Embryonic facial prominence (tissue), 1 donor: ENCODE measurements around the gene PLA2G4E.

Experiments used
- DNase-seq: peaks from one replicate; pipeline ENCODE4 v3.0.0-alpha.2; 2016; ENCODE audit errors: extremely low spot score

PLA2G4E gene

DNA sequence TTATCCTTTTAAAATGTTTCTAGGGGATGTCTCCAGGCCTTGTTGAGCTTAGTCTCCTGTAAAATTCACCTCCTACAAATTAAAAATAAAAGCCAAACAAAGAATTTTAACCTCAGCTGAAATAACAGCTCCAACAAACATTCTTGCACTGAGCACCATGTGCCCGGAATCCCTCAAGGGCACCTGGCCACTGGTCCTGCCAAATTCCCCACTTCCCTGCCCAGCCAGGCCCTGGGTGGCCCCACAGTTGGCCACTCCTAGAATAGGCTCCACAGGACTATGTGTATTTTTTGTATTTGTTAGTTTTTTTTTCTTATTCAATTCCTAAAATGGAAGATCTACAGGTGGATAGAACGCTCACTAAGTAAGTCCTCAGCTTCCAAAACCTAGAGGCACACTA lies 33.1 kb upstream of the PLA2G4E start:
- DNase-seq = no peak

DNA sequence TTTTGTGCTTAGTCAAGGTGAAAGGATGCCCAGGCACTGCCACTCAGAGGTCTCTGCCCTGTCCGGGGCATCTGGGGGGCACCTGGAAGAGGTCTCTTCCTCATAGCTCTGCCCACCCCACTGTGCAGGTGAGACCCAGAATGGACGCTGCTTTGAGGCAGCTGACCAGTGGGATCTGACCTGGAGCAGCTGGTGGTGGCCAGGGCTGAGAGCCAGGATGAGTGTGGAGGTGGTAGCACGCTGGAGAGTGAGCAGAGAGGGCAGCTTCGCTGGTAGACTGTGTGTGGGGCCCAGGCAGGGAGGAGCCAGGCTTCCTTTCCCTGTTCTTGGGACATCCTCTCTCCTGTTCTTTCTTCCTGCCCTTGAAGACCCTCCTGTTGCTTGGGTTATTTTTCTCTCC lies 32.2 kb upstream of the PLA2G4E start:
- DNase-seq = no peak

- no peak for DNase-seq
These were observed 29.8 kb upstream of the PLA2G4E start for GRCh38 chr15:42050484-42051255.

DNA sequence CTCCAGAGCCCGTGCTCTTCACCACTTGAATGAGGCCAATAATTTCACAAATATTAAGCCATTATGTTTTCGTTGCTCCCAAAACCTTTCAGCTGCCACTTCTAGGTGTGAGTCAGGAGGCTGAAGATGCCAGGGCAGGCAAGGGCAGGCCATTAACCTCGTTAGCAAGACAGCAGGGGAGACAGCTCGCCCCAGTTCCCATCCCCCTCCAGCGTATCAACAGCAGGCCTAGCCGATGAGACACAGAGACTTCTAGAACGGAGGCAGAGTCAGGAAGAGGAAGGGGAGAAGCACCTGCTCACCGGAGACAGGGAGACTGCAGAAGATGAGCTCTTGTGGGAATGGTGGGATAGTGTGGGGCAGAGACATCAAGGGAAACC lies 28.0 kb upstream of the PLA2G4E start:
- DNase-seq = no peak

DNA sequence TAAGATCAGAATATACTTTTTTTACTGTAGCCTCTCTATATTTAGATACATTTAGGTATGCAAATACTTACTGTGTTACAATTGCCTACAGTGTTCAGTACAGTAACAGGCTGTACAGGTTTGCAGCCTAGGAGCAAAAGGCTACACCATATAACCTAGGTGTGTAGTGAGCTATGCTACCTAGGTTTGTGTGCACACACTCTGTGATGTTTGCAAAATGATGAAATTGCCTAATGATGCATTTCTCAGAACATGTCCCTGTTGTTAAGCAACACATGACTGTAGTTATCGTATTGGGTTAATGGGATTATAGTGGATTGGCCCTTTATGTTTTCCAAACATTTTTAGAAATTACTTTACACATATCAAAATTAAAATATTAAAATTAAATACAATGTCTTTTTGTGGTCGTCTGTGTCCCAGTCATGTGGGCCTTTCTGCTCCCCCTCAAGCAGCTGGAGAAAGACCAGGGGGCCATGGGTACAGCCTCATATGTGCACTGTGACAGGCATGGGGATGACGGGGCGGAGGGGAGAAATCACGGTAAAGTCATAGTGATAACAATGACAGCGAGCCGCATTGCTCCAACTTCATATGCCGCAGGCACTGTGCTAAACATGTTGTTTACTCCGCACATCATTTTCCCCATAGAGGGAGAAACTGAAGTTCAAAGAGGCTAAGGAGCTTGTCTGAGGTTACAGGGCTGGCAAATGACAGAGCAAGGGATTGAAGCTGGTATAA lies 27.4 kb upstream of the PLA2G4E start:
- DNase-seq = no peak

GRCh38 chr15:42046597-42046996 lies 25.8 kb upstream of the PLA2G4E start:
- DNase-seq = no peak

GRCh38 chr15:42045211-42045615 lies 24.4 kb upstream of the PLA2G4E start:
- no peak for DNase-seq

- no peak for DNase-seq
These were observed 22.0 kb upstream of the PLA2G4E start for GRCh38 chr15:42042602-42043400.

- DNase-seq = no peak
These were observed 17.6 kb upstream of the PLA2G4E start for GRCh38 chr15:42038401-42038800.

GRCh38 chr15:42037656-42038055 lies 16.8 kb upstream of the PLA2G4E start:
- no peak for DNase-seq

- DNase-seq = no peak
These were observed 16.1 kb upstream of the PLA2G4E start for GRCh38 chr15:42036966-42037365.

DNA sequence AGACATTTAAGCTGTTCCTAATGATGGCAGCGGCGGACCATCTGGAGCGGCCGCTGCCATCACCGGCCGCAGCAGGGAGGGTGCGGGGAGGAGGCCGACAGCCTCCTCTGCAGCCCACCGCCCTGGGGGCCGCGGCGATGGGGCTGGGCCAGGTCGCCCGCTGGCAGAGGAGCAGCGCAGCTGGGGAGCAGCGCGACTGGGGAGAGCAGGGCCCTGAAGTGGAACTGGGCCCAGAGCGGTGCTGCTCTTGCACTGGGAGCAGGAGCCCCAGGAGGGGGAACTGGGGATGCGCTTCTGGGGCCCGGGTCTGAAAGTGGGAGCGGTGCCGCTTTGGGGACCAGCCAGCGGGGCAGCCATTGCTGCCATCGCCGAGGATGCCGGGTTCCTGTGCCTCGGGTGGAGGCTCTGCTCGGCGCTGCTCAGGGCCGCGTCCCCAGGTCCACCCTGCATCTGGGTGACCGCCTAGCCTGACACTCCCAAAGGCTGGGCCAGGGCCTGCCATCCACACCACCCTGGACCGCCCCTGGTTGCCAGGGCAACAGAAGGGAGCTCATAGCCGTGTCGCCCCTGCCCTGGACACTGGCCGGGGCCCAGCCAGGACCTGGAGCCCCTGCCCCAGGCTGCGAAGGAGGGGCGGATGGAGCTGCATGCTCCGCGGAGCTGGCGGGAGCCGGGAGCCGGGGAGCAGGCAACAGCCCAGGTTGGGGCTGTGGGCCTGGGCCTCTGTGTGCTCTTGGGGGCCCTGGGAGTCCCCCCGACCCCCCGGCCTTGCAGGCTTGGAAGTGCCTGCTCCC lies 15.5 kb upstream of the PLA2G4E start:
- DNase-seq = no peak

- DNase-seq = no peak
These were observed 14.6 kb upstream of the PLA2G4E start for GRCh38 chr15:42035435-42035761.

GRCh38 chr15:42034628-42035434 lies 14.0 kb upstream of the PLA2G4E start:
- no peak for DNase-seq

GRCh38 chr15:42033214-42033873 lies 12.5 kb upstream of the PLA2G4E start:
- no peak for DNase-seq

DNA sequence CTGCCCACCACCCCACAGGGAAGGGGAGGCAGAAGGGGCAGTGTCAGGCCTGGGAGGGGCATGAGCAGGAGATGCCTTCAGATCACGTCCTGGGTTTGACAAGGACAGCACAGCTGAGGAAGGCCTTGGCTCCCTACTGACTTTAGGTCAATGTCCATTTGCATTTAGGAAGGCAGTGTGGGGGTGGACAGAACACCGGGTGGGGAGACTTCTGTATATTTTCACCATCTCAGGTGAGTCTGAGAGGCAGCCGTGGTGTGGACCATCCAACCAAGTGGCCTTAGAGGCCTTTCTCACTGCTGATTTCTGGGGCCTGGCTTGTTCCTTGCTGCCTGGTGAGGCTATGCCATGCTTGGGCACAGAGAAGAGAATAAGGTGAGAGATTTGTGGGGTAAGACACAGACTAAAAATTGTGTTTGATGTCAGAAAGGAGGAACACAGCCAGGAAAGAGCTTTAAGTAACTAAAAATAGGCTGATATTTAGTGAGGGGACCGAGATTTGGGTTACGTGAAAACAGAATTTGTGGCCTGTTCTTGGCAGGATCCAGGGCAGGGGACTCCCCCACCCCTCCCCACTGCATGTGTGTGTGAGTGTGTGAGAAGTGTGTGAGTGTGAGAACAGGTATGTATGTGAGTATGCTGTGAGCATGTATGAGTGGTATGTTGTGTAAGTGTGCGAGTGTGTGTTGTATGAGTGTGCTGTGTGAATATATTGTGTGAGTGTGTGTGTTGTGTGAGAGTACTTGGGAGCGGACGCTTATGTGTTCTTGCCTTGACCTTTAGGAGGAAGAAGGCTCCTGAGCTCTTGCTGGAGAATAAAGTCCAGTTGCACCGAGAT lies 11.8 kb upstream of the PLA2G4E start:
- DNase-seq = no peak

- no peak for DNase-seq
These were observed 10.5 kb upstream of the PLA2G4E start for GRCh38 chr15:42031198-42031915.

- no peak for DNase-seq
These were observed 6.7 kb upstream of the PLA2G4E start for GRCh38 chr15:42027521-42027920.

- DNase-seq = no peak
These were observed 3.5 kb upstream of the PLA2G4E start for GRCh38 chr15:42024303-42024702.
